ENCODE results near the gene FUCA2. TPM values are rescaled to one million over a fixed set of nuclear protein-coding genes. Genes with fewer than 3 reads are reported as not detected.

The FUCA2 gene
- total and polyA plus RNA-seq, 2 of the 8 experiments (the other 6 are each of a cell fraction or from before 2014, with no cell fraction given), result 24.2 to 47.2 TPM

DNA sequence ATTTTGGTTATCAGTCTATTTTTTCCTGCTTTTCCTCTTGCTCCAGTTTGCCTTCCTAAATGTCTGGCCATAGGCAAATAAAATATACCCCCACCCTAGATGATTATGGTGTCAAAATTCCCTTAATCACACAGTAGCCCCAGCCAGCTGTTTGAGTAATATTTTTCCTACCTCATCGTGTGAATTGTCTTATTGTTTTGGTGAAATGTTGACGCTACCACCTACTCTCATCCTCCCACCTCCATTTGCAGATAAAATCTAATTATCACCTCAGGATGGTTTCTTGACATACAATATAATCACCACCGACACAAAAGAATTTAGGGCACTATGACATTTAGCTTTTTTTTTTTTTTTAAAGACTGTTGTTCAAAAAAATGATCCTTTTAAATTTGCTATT is 44.1 kb upstream of the FUCA2 start:
- H3K9ac ChIP-seq (replicated peaks in 1 of 4; ENCODE audit: extremely low read depth in 1 of 4, low read depth in 3 of 4, low read length in 3 of 4), result no peak overlapping the region
- ChIA-PET CTCF (ENCODE audit: partially characterized antibody) (interaction anchor here (1.0 to 1.6 kb wide), 7 partner anchors 8 to 457 kb away, joined by 3 to 6 read pairs (median 4); no protein-coding TSS in a partner anchor), POLR2A (ENCODE audit: partially characterized antibody) (no interaction called here)
- no peak overlapping the region for H2BK12ac ChIP-seq (ENCODE audit: low read depth, low read length)
- no peak overlapping the region for H3K56ac ChIP-seq (replicated peaks; ENCODE audit: insufficient read length, low read depth, low read length)
- H3K18ac ChIP-seq (ENCODE audit: extremely low read depth, low read length), result no peak overlapping the region
- H3K27ac ChIP-seq (ENCODE audit: low read depth, low read length), result no peak overlapping the region
- H3K79me2 ChIP-seq (ENCODE audit: control insufficient read depth in 1 of 2, insufficient read depth in 2 of 2, low read length in 2 of 2), result no peaks in the 10 kb centered on the region
- no peaks in the 10 kb centered on the region for H3K23me2 ChIP-seq (ENCODE audit: low read depth, low read length)
- no peak overlapping the region for H3K4me2 ChIP-seq (ENCODE audit: insufficient read depth in 1 of 2, low read depth in 2 of 2, low read length in 2 of 2)
- H4K5ac ChIP-seq (ENCODE audit: insufficient read length, low read depth, low read length), result no peak overlapping the region
- no peaks in the 10 kb centered on the region for H3K9me3 ChIP-seq (ENCODE audit: insufficient read depth in 2 of 2, low read depth in 1 of 2, low read length in 1 of 2)
- H3K4ac ChIP-seq (replicated peaks; ENCODE audit: insufficient read length, low read depth, low read length), result no peak overlapping the region
- no peak overlapping the region for H2AFZ ChIP-seq (ENCODE audit: low read length)
- no peaks in the 10 kb centered on the region for H3K79me1 ChIP-seq (ENCODE audit: low read depth, low read length)
- no peak overlapping the region for H3K23ac ChIP-seq (ENCODE audit: insufficient read length)
- H4K91ac ChIP-seq (replicated peaks; ENCODE audit: insufficient read length, low read length), result no peak overlapping the region
- no peak for FAIRE-seq
- H3K14ac ChIP-seq (ENCODE audit: insufficient read length), result no peak overlapping the region
- H3K36me3 ChIP-seq (ENCODE audit: control insufficient read depth in 2 of 4, insufficient read depth in 4 of 4, low read length in 3 of 4), result no peaks in the 10 kb centered on the region
- H4K20me1 ChIP-seq (replicated peaks in 1 of 2; ENCODE audit: control insufficient read depth in 1 of 2, insufficient read depth in 2 of 2, low read length in 2 of 2), result no peaks in the 10 kb centered on the region
- H2AK5ac ChIP-seq (ENCODE audit: low read depth, low read length), result no peak overlapping the region
- WGBS, 2 experiments (ENCODE audit: extremely low coverage in 1 of 2, insufficient coverage in 1 of 2, insufficient read length in 1 of 2, insufficient replicate concordance in 2 of 2, low coverage in 1 of 2, low lambda C conversion rate in 2 of 2, missing lambda C conversion rate in 1 of 2), result 90% methylated on average over 3 of the region's 3 CpGs; no CpG with 5 or more reads in 1 of the 2 experiments
- H2BK120ac ChIP-seq (replicated peaks; ENCODE audit: low read depth, low read length), result no peak overlapping the region
- H3K4me1 ChIP-seq (replicated peaks in 1 of 4; ENCODE audit: control insufficient read depth in 3 of 4, insufficient read depth in 4 of 4, low read length in 3 of 4), result peaks cover 0 to 2% (median 0%) of the 10 kb centered on the region in 4 experiments; a peak in 2 of 7 replicates
- no peaks in the 10 kb centered on the region for H3K27me3 ChIP-seq (replicated peaks in 1 of 4; ENCODE audit: control insufficient read depth in 3 of 4, extremely low read depth in 1 of 4, insufficient read depth in 3 of 4, low read length in 3 of 4)
- no peak for DNase-seq (ENCODE audit: low read depth in 1 of 2, low spot score in 2 of 2)
- H2BK20ac ChIP-seq (ENCODE audit: low read length), result no peak overlapping the region
- no peak overlapping the region for H2BK5ac ChIP-seq (ENCODE audit: low read depth, low read length)
- H4K8ac ChIP-seq (ENCODE audit: extremely low read depth, insufficient read depth, low read length), result no peak overlapping the region
- H2BK15ac ChIP-seq (ENCODE audit: low read length), result no peak overlapping the region
- no peak overlapping the region for H3K4me3 ChIP-seq (ENCODE audit: extremely low read depth in 1 of 4, insufficient read depth in 2 of 4, low read depth in 3 of 4, low read length in 4 of 4)
- TF ChIP-seq EGR1 (IDR thresholded peaks at IDR 0.05; ENCODE audit: borderline replicate concordance, low read depth, low read length) (no peak), RBBP5 (IDR thresholded peaks at IDR 0.05; ENCODE audit: borderline replicate concordance, low read depth, low read length) (no peak), KDM5A (IDR thresholded peaks at IDR 0.05; ENCODE audit: low read length) (no peak), BRCA1 (IDR thresholded peaks at IDR 0.05; ENCODE audit: low read depth, low read length) (no peak), TAF1 (IDR thresholded peaks at IDR 0.05; ENCODE audit: low read depth, low read length) (no peak), SP1 (IDR thresholded peaks at IDR 0.05; ENCODE audit: low read depth, low read length) (no peak), SIX5 (IDR thresholded peaks at IDR 0.05; ENCODE audit: low read depth, low read length) (no peak), JUND (IDR thresholded peaks at IDR 0.05; ENCODE audit: low read length) (no peak), TEAD4 (IDR thresholded peaks at IDR 0.05; ENCODE audit: low read depth, low read length) (no peak), CEBPB (IDR thresholded peaks at IDR 0.05; ENCODE audit: low read depth, low read length) (no peak), RFX5 (IDR thresholded peaks at IDR 0.05; ENCODE audit: borderline replicate concordance, low read depth, low read length) (no peak)
- TF ChIP-seq, protein P1, sequence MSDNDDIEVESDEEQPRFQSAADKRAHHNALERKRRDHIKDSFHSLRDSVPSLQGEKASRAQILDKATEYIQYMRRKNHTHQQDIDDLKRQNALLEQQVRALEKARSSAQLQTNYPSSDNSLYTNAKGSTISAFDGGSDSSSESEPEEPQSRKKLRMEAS (IDR thresholded peaks at IDR 0.05), result no peak
- TF ChIP-seq, protein P2, sequence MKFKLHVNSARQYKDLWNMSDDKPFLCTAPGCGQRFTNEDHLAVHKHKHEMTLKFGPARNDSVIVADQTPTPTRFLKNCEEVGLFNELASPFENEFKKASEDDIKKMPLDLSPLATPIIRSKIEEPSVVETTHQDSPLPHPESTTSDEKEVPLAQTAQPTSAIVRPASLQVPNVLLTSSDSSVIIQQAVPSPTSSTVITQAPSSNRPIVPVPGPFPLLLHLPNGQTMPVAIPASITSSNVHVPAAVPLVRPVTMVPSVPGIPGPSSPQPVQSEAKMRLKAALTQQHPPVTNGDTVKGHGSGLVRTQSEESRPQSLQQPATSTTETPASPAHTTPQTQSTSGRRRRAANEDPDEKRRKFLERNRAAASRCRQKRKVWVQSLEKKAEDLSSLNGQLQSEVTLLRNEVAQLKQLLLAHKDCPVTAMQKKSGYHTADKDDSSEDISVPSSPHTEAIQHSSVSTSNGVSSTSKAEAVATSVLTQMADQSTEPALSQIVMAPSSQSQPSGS (IDR thresholded peaks at IDR 0.05; ENCODE audit: low read length), result no peak

All from H1 (cell line).